K562 (cell line): Measurements from ENCODE around the gene MED19. TPM values are rescaled to one million over a fixed set of nuclear protein-coding genes. Genes with fewer than 3 reads are reported as not detected.

ENCODE experiments used
- BCLAF1 ChIP-seq, 2 experiments: fragments of 450-650 bp in 1 of 2; IDR thresholded peaks; 2 replicates each; pipeline ENCODE4 v1.6.1; 2011 to 2017; ENCODE audit warnings: low read depth in 2 of 2, antibody characterized with exemption in 1 of 2, borderline replicate concordance in 1 of 2, low read length in 1 of 2, mild to moderate bottlenecking in 1 of 2, mixed read lengths in 1 of 2; ENCODE audit not compliant: control insufficient read depth in 1 of 2
- CREB3 ChIP-seq: fragments of 450-650 bp; conservative IDR thresholded peaks from 2 replicates; pipeline ENCODE4 v1.6.1; 2016; ENCODE audit warnings: missing genetic modification characterization, low read depth, mild to moderate bottlenecking, missing compliant biosample characterization, moderate library complexity
- DDX20 ChIP-seq: fragments of 450-650 bp; IDR thresholded peaks from 2 replicates; pipeline ENCODE4 v1.6.1; 2016; ENCODE audit warnings: missing genetic modification characterization, low read depth, mild to moderate bottlenecking, missing compliant biosample characterization, moderate library complexity
- HBP1 ChIP-seq: fragments of 450-650 bp; formaldehyde crosslinking; IDR thresholded peaks from 2 replicates; pipeline ENCODE4 v1.4.0; 2022; ENCODE audit warnings: missing genetic modification characterization
- HDGF ChIP-seq: fragments of 450-650 bp; IDR thresholded peaks from 2 replicates; pipeline ENCODE4 v1.6.1; 2016
- MLLT1 ChIP-seq, 2 experiments: fragments of 450-650 bp; IDR thresholded peaks; 2 replicates each; pipeline ENCODE4 v1.6.1; 2016
- MXD1 ChIP-seq: fragments of 250-450 bp; sonication (Bioruptor Pico); IDR thresholded peaks from 2 replicates; pipeline ENCODE4 v1.8.0; 2021; ENCODE audit warnings: borderline replicate concordance, mild to moderate bottlenecking, moderate library complexity; ENCODE audit not compliant: poor library complexity, severe bottlenecking
- NELFE ChIP-seq: IDR thresholded peaks from 2 replicates; pipeline ENCODE4 v1.6.1; 2011; ENCODE audit warnings: mild to moderate bottlenecking; ENCODE audit not compliant: insufficient read depth, insufficient read length
- NFATC3 ChIP-seq: fragments of 450-650 bp; IDR thresholded peaks from 2 replicates; pipeline ENCODE4 v1.6.1; 2017; ENCODE audit warnings: mild to moderate bottlenecking
- NUFIP1 ChIP-seq: fragments of 450-650 bp; IDR thresholded peaks from 2 replicates; pipeline ENCODE4 v1.6.1; 2018; ENCODE audit not compliant: partially characterized antibody
- RHOXF2B ChIP-seq: fragments of 250-450 bp; sonication (Bioruptor Pico); conservative IDR thresholded peaks from 2 replicates; pipeline ENCODE4 v1.5.1; 2021
- TCF7L2 ChIP-seq: fragments of 150-350 bp; IDR thresholded peaks from 2 replicates; pipeline ENCODE4 v1.6.1; 2016; ENCODE audit warnings: low read depth, mild to moderate bottlenecking, low read length, moderate library complexity
- ZBTB17 ChIP-seq: fragments of 450-650 bp; formaldehyde crosslinking; IDR thresholded peaks from 2 replicates; pipeline ENCODE4 v1.4.0; 2020; ENCODE audit warnings: mild to moderate bottlenecking
- ZBTB49 ChIP-seq: sonication (generic); formaldehyde crosslinking; IDR thresholded peaks from 2 replicates; pipeline ENCODE4 v1.8.0; 2022; ENCODE audit warnings: missing genetic modification reagents, mild to moderate bottlenecking, borderline replicate concordance
- ZBTB8A ChIP-seq: fragments of 450-650 bp; IDR thresholded peaks from 2 replicates; pipeline ENCODE4 v1.6.1; 2018; ENCODE audit warnings: mild to moderate bottlenecking, moderate library complexity; ENCODE audit not compliant: partially characterized antibody
- ZNF212 ChIP-seq: fragments of 450-650 bp; formaldehyde crosslinking; IDR thresholded peaks from 2 replicates; pipeline ENCODE4 v1.4.0; 2020; ENCODE audit warnings: mild to moderate bottlenecking
- ZNF354B ChIP-seq: fragments of 250-450 bp; sonication (Bioruptor Pico); IDR thresholded peaks from 2 replicates; pipeline ENCODE4 v1.4.0; 2020
- ZNF444 ChIP-seq: fragments of 250-450 bp; sonication (Bioruptor Pico); IDR thresholded peaks from 2 replicates; pipeline ENCODE4 v1.4.0; 2020; ENCODE audit warnings: mild to moderate bottlenecking, moderate library complexity
- polyA plus RNA-seq, 8 experiments: library from polyadenylated mRNA; depleted of rRNA in 4 of 8; stranded (reverse) in 5 of 8; unstranded in 3 of 8; fragments of >200 nt; fragmentation: Nextera tagmentation in 2 of 8; fragmentation: Illumina TruSeq in 1 of 8; extraction: Ambion mirVana in 2 of 8; extraction: Trizol in 1 of 8; gene quantifications; 2 replicates each; pipeline versions ENCODE4 v1.2.1 to v1.2.3, GENCODE V29; 2011 to 2014; ENCODE audit warnings: inconsistent platforms in 1 of 8, missing spikeins in 1 of 8
- total RNA-seq, 7 experiments: library from RNA; depleted of rRNA in 6 of 7; stranded (reverse); fragments of >200 nt in 6 of 7; fragmentation: Illumina TruSeq in 2 of 7; extraction: Trizol in 2 of 7; gene quantifications; 2 replicates each; pipeline versions ENCODE4 v1.2.1 to v1.2.3, GENCODE V29; 2011 to 2021; ENCODE audit warnings: low replicate concordance in 1 of 7

Gene MED19
- total and polyA plus RNA-seq, 9 of the 15 experiments (the other 6 are each of a cell fraction or from before 2014, with no cell fraction given), result 7.3 to 23.5 (median 15.0) TPM

GRCh38 chr11:57667117-57667735 lies 44.8 kb downstream of the MED19 start (continued):
- no peak for TF ChIP-seq ZBTB49 (CRISPR knock-in tag)
- no peak for TF ChIP-seq NFATC3
- peak in 1 of 2 experiments; percentile 95; a peak in 2 of 4 replicates for TF ChIP-seq BCLAF1 (IDR thresholded peaks at IDR 0.05; ENCODE audit: borderline replicate concordance in 1 of 2, control insufficient read depth in 1 of 2, low read depth in 2 of 2, low read length in 1 of 2)
- no peak for TF ChIP-seq ZNF212
- no peak for TF ChIP-seq ZNF354B (CRISPR knock-in tag)
- no peak for TF ChIP-seq MXD1 (CRISPR knock-in tag)
- TF ChIP-seq DDX20, result no peak
- TF ChIP-seq HDGF, result no peak
- TF ChIP-seq NUFIP1, result no peak
- no peak for TF ChIP-seq RHOXF2B
- TF ChIP-seq HBP1 (CRISPR knock-in tag), result 0 out of 2 replicates have a peak, but pooled peaks have one; percentile 57
- peak; percentile 94 for TF ChIP-seq TCF7L2
- TF ChIP-seq ZNF444, result no peak
- no peak for TF ChIP-seq CREB3
- TF ChIP-seq MLLT1 (IDR thresholded peaks at IDR 0.05), result peak in 1 of 2 experiments; percentile 84; a peak in 2 of 4 replicates
- no peak for TF ChIP-seq ZBTB8A
- peak; percentile 95; the same call in 1 of the 2 replicates for TF ChIP-seq ZBTB17 (CRISPR knock-in tag)
- no peak for TF ChIP-seq NELFE
